GM19023 (cell line): ENCODE results near the gene FZD10.

Source experiments
- ATAC-seq: cut with Tn5 transposase; IDR thresholded peaks from one replicate; pipeline ENCODE4 v1.9.1; 2021; ENCODE audit warnings: mild to moderate bottlenecking, moderate library complexity; ENCODE audit not compliant: unreplicated experiment

FZD10 gene

DNA sequence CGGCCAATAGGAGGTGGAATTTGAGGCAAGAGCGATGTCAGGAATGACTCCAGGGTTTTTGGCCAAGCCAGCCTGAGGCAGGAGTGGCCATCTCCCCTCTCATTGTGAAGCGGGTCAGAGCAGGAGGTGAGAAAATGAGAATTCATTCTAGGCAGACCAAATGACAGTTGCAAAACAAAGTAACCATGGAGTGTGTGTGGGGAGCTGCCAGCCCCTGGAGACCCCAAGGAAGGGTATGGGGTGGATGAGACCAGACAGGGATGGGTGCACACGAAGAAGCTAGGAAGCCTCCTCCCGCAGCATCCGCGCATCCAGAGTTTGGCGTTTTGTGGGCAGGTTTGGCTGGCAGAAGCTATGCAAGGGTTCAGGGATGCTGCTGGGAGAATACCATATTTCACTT is 38.8 kb downstream of the FZD10 start:
- no peak for ATAC-seq

DNA sequence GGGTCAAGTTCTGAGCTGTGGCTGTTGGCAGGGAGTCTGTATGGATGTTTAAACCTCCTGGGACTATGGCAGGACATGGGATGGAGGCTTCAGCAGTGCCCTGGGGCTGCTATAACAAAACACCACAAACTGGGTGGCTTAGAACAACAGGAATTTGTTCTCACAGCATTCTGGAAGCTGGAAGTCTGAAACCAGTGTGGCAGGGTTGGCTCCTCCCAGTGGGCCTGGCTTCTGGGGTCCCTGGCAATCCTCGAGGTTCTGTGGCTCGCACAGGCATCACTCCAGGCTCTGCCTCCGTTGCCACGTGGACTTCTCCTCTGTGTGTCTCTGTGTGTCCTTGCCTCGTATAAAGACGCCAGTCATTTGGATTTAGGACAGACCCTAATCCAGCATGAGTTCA is 39.9 kb downstream of the FZD10 start:
- no peak for ATAC-seq

DNA sequence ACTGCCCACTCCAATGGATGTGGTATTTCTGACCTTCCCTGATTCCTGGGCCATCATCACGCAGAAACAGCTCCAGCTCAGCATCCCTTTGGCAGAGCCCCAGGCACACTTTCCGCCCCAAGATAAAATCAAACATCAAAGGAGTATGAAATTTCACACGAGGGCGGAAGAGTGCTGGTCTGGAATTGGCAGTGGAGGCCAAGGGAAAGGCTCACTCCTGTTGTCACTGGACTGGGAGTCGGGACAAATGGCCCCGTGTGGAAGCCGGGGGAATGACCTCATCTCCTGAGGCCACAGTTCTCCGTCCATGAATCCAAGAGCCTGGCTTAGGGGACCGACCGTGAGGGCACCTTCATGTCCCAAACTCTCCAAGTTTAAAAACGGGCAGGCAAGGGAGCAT is 40.9 kb downstream of the FZD10 start:
- no peak for ATAC-seq

DNA sequence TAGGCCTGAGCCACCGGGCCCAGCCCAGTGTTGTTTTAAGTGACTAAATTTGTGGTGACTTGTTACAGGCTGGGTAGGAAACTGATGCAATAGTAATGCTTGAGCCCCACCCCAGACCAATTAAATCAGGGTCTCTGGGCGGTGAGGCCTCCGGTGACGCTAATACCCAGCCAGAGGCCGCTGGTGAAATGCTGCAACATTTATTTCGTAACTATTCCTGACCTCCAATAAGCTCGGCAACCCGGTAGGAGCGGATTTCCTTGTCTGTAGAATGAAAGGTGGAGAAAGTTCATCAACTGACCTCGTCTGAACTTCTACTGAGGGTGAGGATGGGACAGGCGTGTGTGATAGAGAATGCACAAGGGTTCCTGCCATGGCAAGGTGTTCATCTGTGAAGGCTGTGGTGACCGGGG is 42.3 kb downstream of the FZD10 start:
- no peak for ATAC-seq

DNA sequence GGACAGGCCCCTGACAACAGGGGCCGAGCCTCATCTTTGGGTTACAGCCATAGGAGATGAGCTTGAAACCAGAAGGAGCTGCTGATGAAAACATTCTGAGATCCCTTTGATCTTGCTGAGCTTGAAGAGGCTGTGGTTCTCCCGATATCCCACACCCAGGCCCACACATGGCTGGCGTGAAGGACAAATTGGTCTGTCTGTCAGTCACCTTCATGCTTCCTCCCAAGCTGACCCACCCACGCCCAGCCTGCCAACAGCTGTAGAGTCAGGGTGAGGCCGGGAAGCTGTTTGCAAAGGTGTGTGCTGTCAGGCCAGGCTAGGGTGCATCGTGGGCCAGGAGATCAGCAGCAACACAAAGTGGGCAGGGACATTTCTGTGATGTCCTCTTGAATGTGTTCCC is 43.2 kb downstream of the FZD10 start:
- no peak for ATAC-seq

DNA sequence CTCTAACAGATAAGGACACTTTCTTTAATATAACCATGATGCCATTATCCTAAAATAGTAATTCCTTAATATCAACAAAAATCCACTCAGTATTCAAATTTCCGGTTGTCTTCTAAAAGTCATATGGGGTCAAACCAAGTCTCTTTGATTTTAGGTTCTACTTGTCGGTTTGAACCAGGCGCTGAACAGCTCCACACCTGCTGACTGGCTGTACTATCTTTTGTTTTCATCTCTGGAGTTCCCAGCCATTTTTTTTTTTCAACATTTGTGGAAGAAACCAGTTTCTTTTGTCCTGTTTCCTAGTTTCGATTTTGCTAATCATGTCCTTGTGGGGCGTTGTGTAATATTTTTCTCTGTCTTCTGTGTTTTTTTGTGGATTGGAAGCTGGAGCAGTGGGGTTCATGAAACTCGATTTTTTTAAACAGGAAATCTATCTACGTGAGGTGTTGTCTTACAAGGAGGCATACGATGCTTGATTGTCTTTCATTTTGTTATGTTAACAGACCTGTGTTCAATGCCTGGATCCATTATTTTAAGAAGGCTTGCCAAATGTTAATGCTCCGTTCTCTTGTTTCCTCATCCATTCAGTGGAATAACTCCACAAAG is 50.2 kb downstream of the FZD10 start:
- ATAC-seq: no peak

DNA sequence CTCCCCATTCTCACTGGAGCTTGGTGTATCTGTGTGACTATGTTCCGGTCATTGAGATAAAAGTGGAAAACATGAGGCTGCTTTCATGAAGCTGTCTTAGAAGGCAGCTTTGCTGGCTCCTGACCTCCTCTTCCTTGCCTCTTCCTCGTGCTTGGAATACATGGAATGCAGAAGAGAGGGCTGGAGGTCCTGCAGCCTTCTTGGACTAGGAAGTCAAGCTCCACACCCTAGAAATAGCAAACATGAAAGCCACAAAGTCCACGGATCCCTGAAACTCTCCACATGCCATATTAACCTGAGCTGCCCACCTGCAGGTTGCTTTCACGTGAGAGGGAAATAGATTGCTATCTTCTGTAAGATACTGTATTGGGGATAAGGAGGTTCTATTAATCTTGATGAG is 51.0 kb downstream of the FZD10 start:
- ATAC-seq: no peak

DNA sequence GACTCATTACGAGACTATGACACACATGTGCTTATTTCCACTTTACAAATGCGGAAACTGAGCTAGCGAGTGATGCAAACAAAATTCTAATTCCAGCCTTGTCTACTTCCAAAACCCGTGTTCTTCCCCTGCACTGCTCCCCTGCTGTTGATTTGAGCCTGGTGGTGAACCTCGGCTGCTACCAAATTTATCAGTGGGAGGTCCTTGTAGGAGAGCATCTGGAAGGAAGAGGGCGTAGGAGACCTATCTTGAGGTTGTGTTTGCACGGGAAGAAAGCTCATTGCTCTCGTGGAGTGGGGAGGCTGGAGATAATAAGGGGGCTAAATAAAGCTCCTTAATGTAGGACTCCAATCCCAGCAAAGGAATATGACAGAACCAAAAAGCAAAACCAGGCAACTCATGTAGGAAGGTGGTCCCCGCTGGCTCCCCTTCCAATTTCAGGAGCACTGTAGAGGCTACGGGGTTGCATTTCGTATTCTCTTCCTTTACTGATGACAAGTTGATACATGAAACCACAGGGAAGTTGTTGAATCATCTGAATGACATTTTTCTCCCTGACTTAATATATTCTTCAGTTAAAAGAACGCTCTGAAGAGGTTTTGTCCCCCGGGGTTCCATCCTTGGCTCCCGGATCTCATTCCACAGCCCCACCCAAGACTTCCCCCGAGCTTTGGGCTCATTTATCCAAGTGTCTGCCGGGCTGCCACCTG is 52.6 kb downstream of the FZD10 start:
- no peak for ATAC-seq
